Measurements from ENCODE around the gene AGBL5. TPM values are rescaled to one million over a fixed set of nuclear protein-coding genes. Genes with fewer than 3 reads are reported as not detected.
A peak's percentile ranks its signal among the peaks of the same experiment; 100 is the strongest.

AGBL5 gene
- total and polyA plus RNA-seq, 2 of the 13 experiments (the other 11 are each of a cell fraction or from before 2014, with no cell fraction given), result 55.9 to 73.3 TPM

DNA sequence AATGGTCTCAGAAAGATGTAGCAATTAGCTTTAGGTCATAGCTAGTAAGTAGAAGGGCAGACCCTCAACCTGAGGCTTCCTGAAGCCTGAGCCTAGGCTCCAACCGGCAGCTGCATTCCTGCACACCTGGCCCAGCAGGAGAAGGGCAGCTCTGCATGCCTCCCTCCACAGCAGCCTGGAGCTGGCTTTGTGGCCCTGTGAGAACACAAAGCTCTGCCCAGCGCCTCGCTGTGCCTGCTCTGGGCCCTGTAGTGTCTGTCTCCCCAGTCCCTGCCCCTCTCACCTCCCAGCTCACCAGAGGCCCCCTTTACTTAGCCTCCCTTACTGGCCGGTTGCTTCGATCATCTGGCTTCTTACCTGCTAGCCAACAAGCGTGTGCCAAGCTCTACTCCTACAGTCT, 12.0 kb upstream of the AGBL5 start:
- BruUV-seq (replicated peaks), result no TSS peak
- H3K79me2 ChIP-seq (ENCODE audit: insufficient read depth, low read length), result peaks cover 18% of the 10 kb centered on the region
- no peak overlapping the region for H3K27ac ChIP-seq (ENCODE audit: extremely low read length, insufficient read depth, low read length)
- in situ Hi-C loops (cut with HindIII; ENCODE audit: extremely low pct_ligation_motif_present, low pct_unique_long_range_greater_than_20kb), result no loop called here
- no peak overlapping the region for H3K9ac ChIP-seq (ENCODE audit: insufficient read depth, low read depth, low read length)
- no peak overlapping the region for H2AFZ ChIP-seq (ENCODE audit: low read length)
- peak; percentile 39 for TF ChIP-seq POLR2G (IDR thresholded peaks at IDR 0.05; ENCODE audit: low read depth, low read length)
- TF ChIP-seq FOXM1 (CRISPR knock-in tag; IDR thresholded peaks at IDR 0.05), result no peak
- DNase-seq (ENCODE audit: low spot score), result no peak
- no peak overlapping the region for H3K4me3 ChIP-seq (replicated peaks in 1 of 3; ENCODE audit: insufficient read depth in 1 of 3, low read depth in 2 of 3, low read length in 3 of 3)
- intact Hi-C loops (cut with micrococcal nuclease; ENCODE audit: unreplicated experiment), result loop anchor here (10.0 kb wide), 1 partner anchor 45 kb away; the partner anchor contains the start of gene KHK
- CTCF ChIA-PET (ENCODE audit: low intra/inter-chr PET ratio, low total read pairs), result no interaction called here
- H3K4me1 ChIP-seq (ENCODE audit: insufficient read depth, low read length), result peaks cover 18% of the 10 kb centered on the region
- 93% methylated on average over 6 of the region's 6 CpGs for WGBS (ENCODE audit: low lambda C conversion rate)
- no peaks in the 10 kb centered on the region for H3K27me3 ChIP-seq (ENCODE audit: control insufficient read depth in 1 of 2, insufficient read depth in 2 of 2, low read length in 2 of 2)
- no peaks in the 10 kb centered on the region for H3K9me3 ChIP-seq (ENCODE audit: low read length)
- no peak; the same call in 2 of the 3 replicates for ATAC-seq
- no peak for FAIRE-seq
- H4K20me1 ChIP-seq (ENCODE audit: insufficient read depth, low read length), result no peaks in the 10 kb centered on the region; the same call in 1 of the 2 replicates
- H3K4me2 ChIP-seq (ENCODE audit: low read depth, low read length), result no peak overlapping the region
- H3K36me3 ChIP-seq (replicated peaks in 1 of 2; ENCODE audit: control insufficient read depth in 1 of 2, insufficient read depth in 2 of 2, low read length in 2 of 2), result peaks cover 66 to 80% of the 10 kb centered on the region in 2 experiments
- POLR2A ChIA-PET, result interaction anchor here (3.0 kb wide), 1 partner anchor 11 kb away, joined by 19 read pairs; the partner anchor contains the start of gene AGBL5

DNA sequence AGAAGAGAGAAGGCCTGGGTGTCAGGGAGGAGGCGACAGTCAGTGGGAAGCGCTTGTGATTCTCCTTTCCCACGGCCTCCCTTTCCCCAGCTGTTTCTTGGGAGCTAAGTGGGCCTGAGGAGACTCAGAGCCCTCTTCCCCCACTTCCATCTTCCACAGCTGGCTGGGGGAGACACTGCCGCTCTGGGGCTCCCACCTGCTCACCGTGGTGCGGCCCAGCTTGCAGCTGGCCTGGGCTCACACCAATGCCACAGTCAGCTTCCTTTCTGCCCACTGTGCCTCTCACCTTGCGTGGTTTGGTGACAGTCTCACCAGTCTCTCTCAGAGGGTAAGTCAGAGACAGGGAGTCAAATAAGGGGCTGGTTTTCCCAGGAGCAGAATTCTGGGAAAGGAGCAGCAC, 11.6 kb upstream of the AGBL5 start:
- H3K79me2 ChIP-seq (ENCODE audit: insufficient read depth, low read length), result peaks cover 14% of the 10 kb centered on the region
- ChIA-PET CTCF (ENCODE audit: low intra/inter-chr PET ratio, low total read pairs) (no interaction called here), POLR2A (interaction anchor here (4.2 kb wide), 1 partner anchor 11 kb away, joined by 28 read pairs; the partner anchor contains the start of gene AGBL5)
- BruUV-seq (replicated peaks), result no TSS peak
- no peak overlapping the region for H3K27ac ChIP-seq (ENCODE audit: extremely low read length, insufficient read depth, low read length)
- TF ChIP-seq RBFOX2 (IDR thresholded peaks at IDR 0.05; ENCODE audit: low read depth, low read length), result peak; percentile 24
- TF ChIP-seq, protein P1, sequence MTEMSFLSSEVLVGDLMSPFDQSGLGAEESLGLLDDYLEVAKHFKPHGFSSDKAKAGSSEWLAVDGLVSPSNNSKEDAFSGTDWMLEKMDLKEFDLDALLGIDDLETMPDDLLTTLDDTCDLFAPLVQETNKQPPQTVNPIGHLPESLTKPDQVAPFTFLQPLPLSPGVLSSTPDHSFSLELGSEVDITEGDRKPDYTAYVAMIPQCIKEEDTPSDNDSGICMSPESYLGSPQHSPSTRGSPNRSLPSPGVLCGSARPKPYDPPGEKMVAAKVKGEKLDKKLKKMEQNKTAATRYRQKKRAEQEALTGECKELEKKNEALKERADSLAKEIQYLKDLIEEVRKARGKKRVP (CRISPR knock-in tag; IDR thresholded peaks at IDR 0.05), result no peak
- TF ChIP-seq ZNF749 (CRISPR knock-in tag; IDR thresholded peaks at IDR 0.05; ENCODE audit: borderline replicate concordance), result no peak
- 0 out of 2 replicates have a peak, but pooled peaks have one; percentile 29 for TF ChIP-seq ZNF430 (CRISPR knock-in tag; IDR thresholded peaks at IDR 0.05)
- H4K20me1 ChIP-seq (ENCODE audit: insufficient read depth, low read length), result no peaks in the 10 kb centered on the region; the same call in 1 of the 2 replicates
- H3K36me3 ChIP-seq (replicated peaks in 1 of 2; ENCODE audit: control insufficient read depth in 1 of 2, insufficient read depth in 2 of 2, low read length in 2 of 2), result peaks cover 65 to 78% of the 10 kb centered on the region in 2 experiments
- in situ Hi-C loops (cut with HindIII; ENCODE audit: extremely low pct_ligation_motif_present, low pct_unique_long_range_greater_than_20kb), result no loop called here
- WGBS (ENCODE audit: low lambda C conversion rate), result over 99% methylated on average over 7 of the region's 7 CpGs
- no peak for FAIRE-seq
- no peak overlapping the region for H2AFZ ChIP-seq (ENCODE audit: low read length)
- H3K4me2 ChIP-seq (ENCODE audit: low read depth, low read length), result no peak overlapping the region
- peaks cover 13% of the 10 kb centered on the region for H3K4me1 ChIP-seq (ENCODE audit: insufficient read depth, low read length)
- no peaks in the 10 kb centered on the region for H3K9me3 ChIP-seq (ENCODE audit: low read length)
- no peaks in the 10 kb centered on the region for H3K27me3 ChIP-seq (ENCODE audit: control insufficient read depth in 1 of 2, insufficient read depth in 2 of 2, low read length in 2 of 2)
- no peak overlapping the region for H3K4me3 ChIP-seq (replicated peaks in 1 of 3; ENCODE audit: insufficient read depth in 1 of 3, low read depth in 2 of 3, low read length in 3 of 3)
- intact Hi-C loops (cut with micrococcal nuclease; ENCODE audit: unreplicated experiment), result loop anchor here (10.0 kb wide), 1 partner anchor 45 kb away; the partner anchor contains the start of gene KHK
- no peak overlapping the region for H3K9ac ChIP-seq (ENCODE audit: insufficient read depth, low read depth, low read length)
- DNase-seq (ENCODE audit: low spot score), result no peak
- ATAC-seq, result no peak; the same call in 1 of the 3 replicates

All from HepG2 (cell line).